GM12892 (cell line): ENCODE measurements around the gene HMX1.

ENCODE experiments used
- POLR2A ChIP-seq: IDR thresholded peaks from 2 replicates; pipeline ENCODE4 v1.6.1; 2011; ENCODE audit warnings: low read depth, low read length, control low read depth
- POLR2AphosphoS5 ChIP-seq: IDR thresholded peaks from 2 replicates; pipeline ENCODE4 v1.6.1; 2011; ENCODE audit warnings: low read depth, low read length, control low read depth

GRCh38 chr4:8878421-8878820 lies 6.8 kb upstream of the HMX1 start:
- TF ChIP-seq POLR2A (no peak), POLR2AphosphoS5 (no peak)
